Loucy (cell line): Measurements from ENCODE around the gene RPE65.

Experiments
- H2AFZ ChIP-seq: fragments of 200-600 bp; sonication (generic); 2 replicates; pipeline ENCODE4 v1.6.0; 2016; ENCODE audit warnings: antibody characterized with exemption, mild to moderate bottlenecking, low read length, moderate library complexity
- H3F3A ChIP-seq: fragments of 200-600 bp; 2 replicates; pipeline ENCODE4 v1.6.0; 2016; ENCODE audit warnings: antibody characterized with exemption, low read depth, mild to moderate bottlenecking
- H3K27me3 ChIP-seq: fragments of 200-600 bp; sonication (generic); 2 replicates; pipeline ENCODE4 v1.6.1; 2014; ENCODE audit warnings: low read length, mild to moderate bottlenecking; ENCODE audit not compliant: insufficient read depth, poor library complexity, severe bottlenecking
- H3K36me3 ChIP-seq: fragments of 200-600 bp; sonication (generic); 2 replicates; pipeline ENCODE4 v1.6.1; 2016; ENCODE audit warnings: low read length; ENCODE audit not compliant: insufficient read depth
- H3K4me1 ChIP-seq: fragments of 200-600 bp; sonication (generic); 2 replicates; pipeline ENCODE4 v1.5.1; 2014; ENCODE audit warnings: low read length, mild to moderate bottlenecking; ENCODE audit not compliant: insufficient read depth, poor library complexity, severe bottlenecking
- H3K4me2 ChIP-seq: fragments of 200-600 bp; sonication (generic); 2 replicates; pipeline ENCODE4 v1.6.0; 2014; ENCODE audit warnings: antibody characterized with exemption, low read length, low read depth, mild to moderate bottlenecking; ENCODE audit not compliant: poor library complexity, severe bottlenecking
- H3K4me3 ChIP-seq: fragments of 200-600 bp; sonication (generic); 2 replicates; pipeline ENCODE4 v1.5.1; 2014; ENCODE audit warnings: low read length, mild to moderate bottlenecking, mixed read lengths; ENCODE audit not compliant: poor library complexity, severe bottlenecking
- H3K79me2 ChIP-seq: fragments of 200-600 bp; sonication (generic); 2 replicates; pipeline ENCODE4 v1.6.1; 2014; ENCODE audit warnings: low read length; ENCODE audit not compliant: insufficient read depth
- H3K9ac ChIP-seq: fragments of 200-600 bp; sonication (generic); 2 replicates; pipeline ENCODE4 v1.6.0; 2014; ENCODE audit warnings: mild to moderate bottlenecking, low read depth, low read length, moderate library complexity; ENCODE audit not compliant: poor library complexity, severe bottlenecking
- H3K9me2 ChIP-seq: fragments of 200-600 bp; sonication (generic); replicated peaks from 2 replicates; pipeline ENCODE4 v1.6.1; 2016; ENCODE audit warnings: low read depth, low read length, mixed read lengths
- H3K9me3 ChIP-seq: fragments of 200-600 bp; sonication (generic); 2 replicates; pipeline ENCODE4 v1.6.1; 2014; ENCODE audit warnings: mild to moderate bottlenecking, antibody characterized with exemption, low read length, low read depth; ENCODE audit not compliant: insufficient read depth
- H4K20me1 ChIP-seq: fragments of 200-600 bp; sonication (generic); 2 replicates; pipeline ENCODE4 v1.6.0; 2014; ENCODE audit warnings: antibody characterized with exemption, low read length, mild to moderate bottlenecking; ENCODE audit not compliant: insufficient read depth, poor library complexity, severe bottlenecking
- CTCF ChIP-seq: fragments of 200-600 bp; sonication (generic); conservative IDR thresholded peaks from 2 replicates; pipeline ENCODE4 v1.5.1; 2014; ENCODE audit warnings: mild to moderate bottlenecking, antibody characterized with exemption, low read length
- EZH2phosphoT487 ChIP-seq: fragments of 200-600 bp; IDR thresholded peaks from 2 replicates; pipeline ENCODE4 v1.6.1; 2018; ENCODE audit warnings: antibody characterized with exemption, mild to moderate bottlenecking, moderate library complexity, borderline replicate concordance

The RPE65 gene

GRCh38 chr1:68431076-68431475, 18.7 kb downstream of the RPE65 start:
- 0 out of 2 replicates have a peak, but pooled peaks cover 2% of the 10 kb centered on the region for H3K9me2 ChIP-seq
- TF ChIP-seq CTCF (no peak), EZH2phosphoT487 (no peak)

GRCh38 chr1:68429233-68429808, 20.4 kb downstream of the RPE65 start:
- Histone ChIP-seq H3K9ac (no peak overlapping the region), H3F3A (no peaks in the 10 kb centered on the region), H3K36me3 (no peaks in the 10 kb centered on the region), H3K9me2 (0 out of 2 replicates have a peak, but pooled peaks cover 2% of the 10 kb centered on the region), H3K27me3 (no peaks in the 10 kb centered on the region), H2AFZ (no peak overlapping the region), H4K20me1 (no peaks in the 10 kb centered on the region), H3K4me1 (no peaks in the 10 kb centered on the region), H3K79me2 (no peaks in the 10 kb centered on the region), H3K4me3 (no peak overlapping the region), H3K9me3 (no peaks in the 10 kb centered on the region), H3K4me2 (no peak overlapping the region)
- TF ChIP-seq EZH2phosphoT487: no peak
- no peak for TF ChIP-seq CTCF

More at GRCh38 chr1:68431076-68431475, 18.7 kb downstream of the RPE65 start:
- H3K79me2 ChIP-seq: no peaks in the 10 kb centered on the region
- H3K36me3 ChIP-seq: no peaks in the 10 kb centered on the region
- H3K4me1 ChIP-seq: no peaks in the 10 kb centered on the region
- no peak overlapping the region for H3K9ac ChIP-seq
- no peaks in the 10 kb centered on the region for H3K27me3 ChIP-seq
- no peaks in the 10 kb centered on the region for H3K9me3 ChIP-seq
- no peak overlapping the region for H3K4me2 ChIP-seq
- no peaks in the 10 kb centered on the region for H3F3A ChIP-seq
- no peaks in the 10 kb centered on the region for H4K20me1 ChIP-seq
- no peak overlapping the region for H2AFZ ChIP-seq
- H3K4me3 ChIP-seq: no peak overlapping the region

- H3K27me3 ChIP-seq: no peaks in the 10 kb centered on the region
- no peaks in the 10 kb centered on the region for H3K36me3 ChIP-seq
- no peaks in the 10 kb centered on the region for H4K20me1 ChIP-seq
- H2AFZ ChIP-seq: no peak overlapping the region
- H3K4me3 ChIP-seq: no peak overlapping the region
- H3K9ac ChIP-seq: no peak overlapping the region
- H3K9me3 ChIP-seq: no peaks in the 10 kb centered on the region
- no peak for TF ChIP-seq CTCF
- no peak for TF ChIP-seq EZH2phosphoT487
- no peaks in the 10 kb centered on the region for H3K79me2 ChIP-seq
- H3F3A ChIP-seq: no peaks in the 10 kb centered on the region
- no peak overlapping the region for H3K4me2 ChIP-seq
- no peaks in the 10 kb centered on the region for H3K4me1 ChIP-seq
- 0 out of 2 replicates have a peak, but pooled peaks cover 2% of the 10 kb centered on the region for H3K9me2 ChIP-seq
Measured at GRCh38 chr1:68426594-68426993, 23.2 kb downstream of the RPE65 start.
